ENCODE measurements around the gene SPTB.

SPTB gene

DNA sequence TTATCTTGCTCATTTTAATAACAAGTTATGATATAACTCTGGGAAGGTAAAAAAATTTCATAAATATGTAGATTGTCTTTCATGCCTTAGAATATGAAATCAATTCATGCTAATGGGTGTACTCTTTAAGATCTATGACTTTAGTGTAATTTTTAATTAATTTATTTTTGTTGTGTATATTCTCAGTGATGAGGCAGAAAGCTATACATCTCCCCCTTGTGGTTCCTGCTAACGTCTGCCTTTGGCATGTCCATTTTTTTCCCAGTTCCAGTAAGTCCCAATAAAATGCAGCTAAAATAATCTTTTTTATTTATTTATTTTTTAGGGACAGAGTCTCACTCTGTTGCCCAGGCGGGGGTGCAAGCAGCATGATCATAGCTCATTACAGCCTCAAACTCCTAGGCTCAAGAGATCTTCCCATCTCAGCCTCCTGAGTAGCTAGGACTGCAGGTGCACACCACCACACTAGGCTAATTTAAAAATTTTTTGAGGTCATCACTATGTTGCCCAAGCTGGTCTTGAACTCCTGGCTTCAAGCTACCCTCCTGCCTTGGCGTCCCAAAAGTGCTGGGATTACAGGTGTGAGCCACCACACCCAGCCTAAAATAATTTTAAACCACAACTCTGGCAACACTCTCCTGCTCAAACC, 31.3 kb upstream of the SPTB start:
- H3K4me1 ChIP-seq (ENCODE audit: control insufficient read depth, insufficient read depth, low read length) = peaks cover 3% of the 10 kb centered on the region; the same call in 1 of the 2 replicates
- POLR2A ChIA-PET = interaction anchor here (1.1 kb wide), 1 partner anchor 31 kb away, joined by 6 read pairs; no protein-coding TSS in a partner anchor
- no peak for TF ChIP-seq FEZF1 (tag by site-specific recombination; IDR thresholded peaks at IDR 0.05)
- no peak for TF ChIP-seq ZSCAN23 (tag by site-specific recombination; IDR thresholded peaks at IDR 0.05)
- TF ChIP-seq ZNF654 (tag by site-specific recombination; IDR thresholded peaks at IDR 0.05; ENCODE audit: low read depth) = peak; percentile 26
- H3K9me3 ChIP-seq (ENCODE audit: control insufficient read depth, insufficient read depth, low read depth, low read length) = no peaks in the 10 kb centered on the region
- H3K36me3 ChIP-seq (ENCODE audit: control insufficient read depth in 2 of 2, insufficient read depth in 1 of 2, low read length in 2 of 2) = peaks cover 0 to 2% of the 10 kb centered on the region in 2 experiments; a peak in 1 of 3 replicates
- H3K4me3 ChIP-seq (ENCODE audit: low read depth, low read length) = no peak overlapping the region
- no peak overlapping the region for H3K27ac ChIP-seq (ENCODE audit: extremely low read depth, low read depth, low read length)
- CTCF ChIA-PET = interaction anchor here (0.5 to 3.9 kb wide), 24 partner anchors 11 to 567 kb away, joined by 3 to 32 read pairs (median 4); no protein-coding TSS in a partner anchor

DNA sequence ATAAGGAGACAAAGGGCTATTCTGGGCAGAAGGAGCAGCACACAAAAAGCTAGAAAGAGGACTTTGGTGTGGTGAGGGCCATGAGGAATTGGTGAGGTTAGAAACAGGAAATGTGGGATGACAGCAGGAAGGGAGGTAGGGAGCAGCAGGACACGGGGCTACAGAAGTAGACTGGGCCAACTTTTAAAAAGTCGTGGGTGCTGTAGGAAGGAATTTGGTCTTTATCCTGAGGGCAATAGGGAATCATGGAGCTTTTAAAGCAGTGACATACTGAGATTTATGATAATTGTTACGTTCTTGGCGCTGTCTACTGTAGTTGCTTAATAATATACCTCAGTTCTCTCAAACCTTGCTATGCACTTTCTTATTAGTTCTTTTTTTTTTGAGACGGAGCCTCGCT, 26.3 kb upstream of the SPTB start:
- no peaks in the 10 kb centered on the region for H3K9me3 ChIP-seq (ENCODE audit: control insufficient read depth, insufficient read depth, low read depth, low read length)
- no peak overlapping the region for H3K27ac ChIP-seq (ENCODE audit: extremely low read depth, low read depth, low read length)
- ChIA-PET POLR2A (no interaction called here), CTCF (interaction anchor here (0.6 to 1.0 kb wide), 3 partner anchors 14 to 296 kb away, joined by 3 to 7 read pairs (median 3); no protein-coding TSS in a partner anchor)
- H3K4me3 ChIP-seq (ENCODE audit: low read depth, low read length) = no peak overlapping the region
- no peaks in the 10 kb centered on the region for H3K4me1 ChIP-seq (ENCODE audit: control insufficient read depth, insufficient read depth, low read length)
- TF ChIP-seq ZNF248 (tag by site-specific recombination; IDR thresholded peaks at IDR 0.05) (no peak), YY2 (tag by site-specific recombination; IDR thresholded peaks at IDR 0.05) (no peak), TRIM28 (IDR thresholded peaks at IDR 0.05; ENCODE audit: borderline replicate concordance, low read length) (no peak), ZNF140 (tag by site-specific recombination; IDR thresholded peaks at IDR 0.05) (no peak), ZNF239 (tag by site-specific recombination; IDR thresholded peaks at IDR 0.05) (no peak), ZNF280C (tag by site-specific recombination; IDR thresholded peaks at IDR 0.05) (no peak), ZNF138 (tag by site-specific recombination; IDR thresholded peaks at IDR 0.05; ENCODE audit: borderline replicate concordance) (no peak), ZNF529 (tag by site-specific recombination; IDR thresholded peaks at IDR 0.05; ENCODE audit: insufficient replicate concordance) (no peak), ZBTB20 (tag by site-specific recombination; IDR thresholded peaks at IDR 0.05) (no peak), ZNF600 (tag by site-specific recombination; IDR thresholded peaks at IDR 0.05) (no peak), ZNF549 (tag by site-specific recombination; IDR thresholded peaks at IDR 0.05) (no peak), ZNF776 (tag by site-specific recombination; IDR thresholded peaks at IDR 0.05; ENCODE audit: borderline replicate concordance) (no peak), ZNF514 (tag by site-specific recombination; IDR thresholded peaks at IDR 0.05) (no peak), ZSCAN5A (tag by site-specific recombination; IDR thresholded peaks at IDR 0.05) (no peak), ZNF830 (tag by site-specific recombination; IDR thresholded peaks at IDR 0.05; ENCODE audit: low read depth) (no peak), ZNF37A (tag by site-specific recombination; IDR thresholded peaks at IDR 0.05) (no peak)
- TF ChIP-seq, protein P1, sequence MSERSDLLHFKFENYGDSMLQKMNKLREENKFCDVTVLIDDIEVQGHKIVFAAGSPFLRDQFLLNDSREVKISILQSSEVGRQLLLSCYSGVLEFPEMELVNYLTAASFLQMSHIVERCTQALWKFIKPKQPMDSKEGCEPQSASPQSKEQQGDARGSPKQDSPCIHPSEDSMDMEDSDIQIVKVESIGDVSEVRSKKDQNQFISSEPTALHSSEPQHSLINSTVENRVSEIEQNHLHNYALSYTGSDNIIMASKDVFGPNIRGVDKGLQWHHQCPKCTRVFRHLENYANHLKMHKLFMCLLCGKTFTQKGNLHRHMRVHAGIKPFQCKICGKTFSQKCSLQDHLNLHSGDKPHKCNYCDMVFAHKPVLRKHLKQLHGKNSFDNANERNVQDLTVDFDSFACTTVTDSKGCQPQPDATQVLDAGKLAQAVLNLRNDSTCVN (tag by site-specific recombination; optimal IDR thresholded peaks at IDR 0.05) = no peak
- no peaks in the 10 kb centered on the region for H3K36me3 ChIP-seq (ENCODE audit: control insufficient read depth in 2 of 2, insufficient read depth in 1 of 2, low read length in 2 of 2)

Data from HEK293 (cell line).